ENCODE results near the gene NT5E.

Gene NT5E

GRCh38 chr6:85421972-85422371 is 27.9 kb upstream of the NT5E start:
- DNase-seq (ENCODE audit: low read depth in 2 of 2), result no peak

GRCh38 chr6:85422996-85423395 is 26.9 kb upstream of the NT5E start:
- no peak for DNase-seq (ENCODE audit: low read depth in 2 of 2)

GRCh38 chr6:85424981-85425380 is 24.9 kb upstream of the NT5E start:
- no peak for DNase-seq (ENCODE audit: low read depth in 2 of 2)

- no peak for DNase-seq (ENCODE audit: low read depth in 2 of 2)
These were observed 23.9 kb upstream of the NT5E start for GRCh38 chr6:85425997-85426396.

- no peak for DNase-seq (ENCODE audit: low read depth in 2 of 2)
These were observed 21.4 kb upstream of the NT5E start for GRCh38 chr6:85428486-85428885.

- DNase-seq (ENCODE audit: low read depth in 2 of 2), result no peak
These were observed 20.5 kb upstream of the NT5E start for GRCh38 chr6:85429346-85429745.

GRCh38 chr6:85431271-85431670 is 18.6 kb upstream of the NT5E start:
- DNase-seq (ENCODE audit: low read depth in 2 of 2), result no peak

- no peak for DNase-seq (ENCODE audit: low read depth in 2 of 2)
These were observed 17.3 kb upstream of the NT5E start for GRCh38 chr6:85432554-85432953.

- DNase-seq (ENCODE audit: low read depth in 2 of 2), result no peak
These were observed 14.0 kb upstream of the NT5E start for GRCh38 chr6:85435851-85436250.

- DNase-seq (ENCODE audit: low read depth in 2 of 2), result no peak
These were observed 13.5 kb upstream of the NT5E start for GRCh38 chr6:85436411-85436810.

- DNase-seq (ENCODE audit: low read depth in 2 of 2), result no peak
These were observed 12.9 kb upstream of the NT5E start for GRCh38 chr6:85436939-85437495.

GRCh38 chr6:85443349-85444117 is 6.3 kb upstream of the NT5E start:
- no peak for DNase-seq (ENCODE audit: low read depth in 2 of 2)

- DNase-seq (ENCODE audit: low read depth in 2 of 2), result peak; percentile 47 to 58
These were observed 480 bp upstream of the NT5E start for GRCh38 chr6:85449388-85449817.

- no peak for DNase-seq (ENCODE audit: low read depth in 2 of 2)
These were observed 1.9 kb downstream of the NT5E start for GRCh38 chr6:85451565-85452306.

- no peak for DNase-seq (ENCODE audit: low read depth in 2 of 2)
These were observed 2.6 kb downstream of the NT5E start for GRCh38 chr6:85452441-85452881.

- DNase-seq (ENCODE audit: low read depth in 2 of 2), result no peak
These were observed 3.2 kb downstream of the NT5E start for GRCh38 chr6:85453052-85453451.

- no peak for DNase-seq (ENCODE audit: low read depth in 2 of 2)
These were observed 3.6 kb downstream of the NT5E start for GRCh38 chr6:85453490-85453889.

GRCh38 chr6:85455471-85456026 is 5.7 kb downstream of the NT5E start:
- DNase-seq (ENCODE audit: low read depth in 2 of 2), result no peak

GRCh38 chr6:85456782-85457181 is 6.9 kb downstream of the NT5E start:
- no peak for DNase-seq (ENCODE audit: low read depth in 2 of 2)

GRCh38 chr6:85458184-85458583 is 8.3 kb downstream of the NT5E start:
- no peak for DNase-seq (ENCODE audit: low read depth in 2 of 2)

- DNase-seq (ENCODE audit: low read depth in 2 of 2), result no peak
These were observed 8.9 kb downstream of the NT5E start for GRCh38 chr6:85458782-85459181.

- no peak for DNase-seq (ENCODE audit: low read depth in 2 of 2)
These were observed 9.5 kb downstream of the NT5E start for GRCh38 chr6:85459224-85459901.

Measured in stimulated activated CD8-positive, alpha-beta memory T cell treated with anti-CD3 and anti-CD28 coated beads, Interleukin-15, amount 100 ng/mL, for 4 hours (primary cell).